GM12878 (cell line): ENCODE data around the gene SMTNL2. TPM values are rescaled to one million over a fixed set of nuclear protein-coding genes. Genes with fewer than 3 reads are reported as not detected.

Experiments
- ATAC-seq: fragments of 200-7000 bp; cut with Tn5 transposase; 3 replicates; pipeline ENCODE4 v1.9.1; 2020; ENCODE audit warnings: mild to moderate bottlenecking, moderate library complexity
- Bru-seq: library from RNA; stranded (reverse); fragments of 400-500 nt; gene quantifications from one replicate; lab custom pipeline; 2021; lab: Mats Ljungman, UMichigan
- BruChase-seq, 2 experiments: library from RNA; stranded (reverse); fragments of 400-500 nt; gene quantifications; one replicate each; lab custom pipeline; 2021; lab: Mats Ljungman, UMichigan
- BruUV-seq: library from RNA; stranded (reverse); fragments of 400-500 nt; replicated peaks from 2 replicates; lab custom pipeline; 2021; lab: Mats Ljungman, UMichigan
- CTCF ChIA-PET: fragments of 300-600 bp; sonication (Branson Sonifier 250); formaldehyde crosslinking; extraction: SDS; loops from one replicate; lab custom pipeline; 2021; ENCODE audit warnings: inconsistent platforms; lab: Yijun Ruan, JAX
- POLR2A ChIA-PET: fragments of 350-600 bp; formaldehyde crosslinking; extraction: SDS; loops from one replicate; lab custom pipeline; 2021; ENCODE audit warnings: inconsistent platforms; lab: Charles Lee
- RAD21 ChIA-PET: fragments of 300-600 bp; sonication (Branson Sonifier 250); formaldehyde crosslinking; loops from one replicate; lab custom pipeline; 2023; ENCODE audit warnings: antibody characterized with exemption; ENCODE audit not compliant: unreplicated experiment; lab: Charles Lee
- SMC1A ChIA-PET: fragments of 300-600 bp; sonication (Branson Sonifier 250); formaldehyde crosslinking; loops from one replicate; lab custom pipeline; 2023; ENCODE audit not compliant: unreplicated experiment, uncharacterized antibody; lab: Charles Lee
- DNase-seq: peaks from one replicate; pipeline ENCODE4 v3.0.0-alpha.2; 2011; ENCODE audit warnings: low read depth, low spot score
- FAIRE-seq: peaks from 3 replicates; lab custom pipeline; 2011; peaks lifted over from hg19 to GRCh38; lab: Jason Lieb, UNC
- H2AFZ ChIP-seq: 2 replicates; pipeline ENCODE4 v1.6.0; 2011; ENCODE audit warnings: low read depth, low read length, control low read depth; ENCODE audit not compliant: control insufficient read depth
- H3K27ac ChIP-seq: 2 replicates; pipeline ENCODE4 v1.5.1; 2011; ENCODE audit warnings: control low read depth; ENCODE audit not compliant: control insufficient read depth, insufficient read depth
- H3K27me3 ChIP-seq, 2 experiments: replicated peaks in 1 of 2; 2 replicates each; pipeline versions ENCODE4 v1.6.0 to v1.6.1; 2011; ENCODE audit warnings: low read length in 1 of 2; ENCODE audit not compliant: control insufficient read depth in 2 of 2, insufficient read depth in 2 of 2
- H3K36me3 ChIP-seq, 2 experiments: 2 replicates each; pipeline ENCODE4 v1.5.1; 2011; ENCODE audit warnings: low read length in 1 of 2; ENCODE audit not compliant: control insufficient read depth in 2 of 2, insufficient read depth in 2 of 2
- H3K4me1 ChIP-seq: 2 replicates; pipeline ENCODE4 v1.6.1; 2011; ENCODE audit warnings: mild to moderate bottlenecking, low read length, moderate library complexity, mixed read lengths; ENCODE audit not compliant: control insufficient read depth, insufficient read depth
- H3K4me2 ChIP-seq: 2 replicates; pipeline ENCODE4 v1.6.0; 2011; ENCODE audit warnings: control low read depth; ENCODE audit not compliant: control insufficient read depth, insufficient read depth
- H3K4me3 ChIP-seq: fragments of 200-600 bp; sonication (generic); 2 replicates; pipeline ENCODE4 v1.5.1; 2016
- H3K79me2 ChIP-seq: 2 replicates; pipeline ENCODE4 v1.6.0; 2011; ENCODE audit warnings: low read length; ENCODE audit not compliant: control insufficient read depth, insufficient read depth
- H3K9ac ChIP-seq: 2 replicates; pipeline ENCODE4 v1.8.0; 2011; ENCODE audit warnings: low read length, control low read depth, mixed read lengths; ENCODE audit not compliant: control insufficient read depth, insufficient read depth
- H3K9me3 ChIP-seq: replicated peaks from 3 replicates; pipeline ENCODE4 v1.5.1; 2011; ENCODE audit warnings: mild to moderate bottlenecking, low read length; ENCODE audit not compliant: control insufficient read depth, insufficient read depth
- H4K20me1 ChIP-seq: 2 replicates; pipeline ENCODE4 v1.6.0; 2011; ENCODE audit not compliant: control insufficient read depth, insufficient read depth
- HDAC6 ChIP-seq: fragments of 200-600 bp; sonication (generic); IDR thresholded peaks from one replicate; pipeline ENCODE4 v1.8.0; 2017; ENCODE audit warnings: antibody characterized with exemption; ENCODE audit not compliant: unreplicated experiment
- SUZ12 ChIP-seq: fragments of 200-600 bp; sonication (generic); IDR thresholded peaks from one replicate; pipeline ENCODE4 v1.6.1; 2018; ENCODE audit warnings: antibody characterized with exemption, mild to moderate bottlenecking; ENCODE audit not compliant: unreplicated experiment
- YY1 ChIP-seq: IDR thresholded peaks from 2 replicates; pipeline ENCODE4 v1.6.1; 2011; ENCODE audit warnings: low read depth, mild to moderate bottlenecking, low read length
- WGBS: methylation state at CpG from one replicate; pipeline ENCODE4 v1.1.6; 2016; ENCODE audit warnings: low lambda C conversion rate; ENCODE audit not compliant: insufficient replicate concordance, insufficient coverage; ENCODE audit errors: missing lambda C conversion rate; 5-methylcytosine and 5-hydroxymethylcytosine counted together
- in situ Hi-C: fragments of 300-500 bp; cut with MboI; formaldehyde crosslinking; loops from 9 replicates; pipeline ENCODE4 v1.14.3; 2018; ENCODE audit warnings: mixed read lengths
- intact Hi-C: fragments of 100-400 bp; cut with micrococcal nuclease; formaldehyde crosslinking; loops from one replicate; pipeline ENCODE4 v1.14.2; 2022; ENCODE audit not compliant: unreplicated experiment
- long read RNA-seq, 2 experiments: library from polyadenylated mRNA; unstranded; transcript quantifications; one replicate each; pipeline ENCODE4 v2.0.0, GENCODE V29; 2019 to 2020
- polyA minus RNA-seq, 3 experiments: library from RNA; depleted of rRNA, polyadenylated mRNA; stranded (reverse); fragments of >200 nt; gene quantifications; 2 replicates each; pipeline ENCODE4 v1.2.3, GENCODE V29; 2011
- polyA plus RNA-seq, 11 experiments: library from polyadenylated mRNA; depleted of rRNA in 4 of 11; unstranded in 6 of 11; stranded (reverse) in 5 of 11; fragments of >200 nt; fragmentation: Nextera tagmentation in 4 of 11; fragmentation: Illumina TruSeq in 1 of 11; extraction: Ambion mirVana in 4 of 11; extraction: Trizol in 1 of 11; gene quantifications; 1 replicate in 1 of 11; 2 replicates in 10 of 11; pipeline versions ENCODE4 v1.2.1 to v1.2.3, GENCODE V29; 2011 to 2016; ENCODE audit warnings: inconsistent platforms in 2 of 11, missing spikeins in 2 of 11, low read depth in 1 of 11
- total RNA-seq, 4 experiments: library from RNA; depleted of rRNA in 3 of 4; stranded (reverse); fragments of >200 nt in 3 of 4; fragmentation: Illumina TruSeq in 1 of 4; extraction: Trizol in 1 of 4; gene quantifications; 2 replicates each; pipeline versions ENCODE4 v1.2.1 to v1.2.3, GENCODE V29; 2013 to 2021

The SMTNL2 gene
- not detected in 2 replicates for total RNA-seq (2013; cell fraction: nucleolus; rRNA removed)
- total RNA-seq (2014; rRNA removed) (not detected in 2 replicates), total RNA-seq (2014; rRNA removed; fragmentation: Illumina TruSeq; extraction: Trizol) (not detected in 2 replicates), total RNA-seq (2021) (not detected in 2 replicates), polyA plus RNA-seq (2011; rRNA removed) (not detected in 2 replicates), polyA plus RNA-seq (2014; fragmentation: Illumina TruSeq; extraction: Trizol) (not detected in 2 replicates), polyA plus RNA-seq (2014; fragmentation: Nextera tagmentation; extraction: Ambion mirVana) (not detected), polyA plus RNA-seq (2014; rRNA removed) (not detected in 2 replicates), polyA plus RNA-seq (2016; fragmentation: Nextera tagmentation; extraction: Ambion mirVana) (not detected), polyA minus RNA-seq (2011; rRNA and poly(A)+ RNA removed) (not detected in 2 replicates), Bru-seq, nascent RNA (percentile 4 among the genes with signal in this experiment), BruChase-seq, experiment 1, labeled RNA remaining after a 6-hour chase (not detected), BruChase-seq, experiment 2, labeled RNA remaining after a 2-hour chase (not detected)
- not detected for polyA plus RNA-seq (2011; ENCODE audit: low read depth)
- polyA plus RNA-seq (2011; cell fraction: cytosol; rRNA removed) = not detected in 2 replicates
- polyA plus RNA-seq (2011; cell fraction: nucleus; rRNA removed) = not detected in 2 replicates
- not detected in 2 replicates for polyA plus RNA-seq (2012)
- not detected in 2 replicates for polyA minus RNA-seq (2011; cell fraction: cytosol; rRNA and poly(A)+ RNA removed)
- polyA minus RNA-seq (2011; cell fraction: nucleus; rRNA and poly(A)+ RNA removed) = not detected in 2 replicates
- long read RNA-seq, experiment 1 = 0 reads
- long read RNA-seq, experiment 2 = 0 reads

DNA sequence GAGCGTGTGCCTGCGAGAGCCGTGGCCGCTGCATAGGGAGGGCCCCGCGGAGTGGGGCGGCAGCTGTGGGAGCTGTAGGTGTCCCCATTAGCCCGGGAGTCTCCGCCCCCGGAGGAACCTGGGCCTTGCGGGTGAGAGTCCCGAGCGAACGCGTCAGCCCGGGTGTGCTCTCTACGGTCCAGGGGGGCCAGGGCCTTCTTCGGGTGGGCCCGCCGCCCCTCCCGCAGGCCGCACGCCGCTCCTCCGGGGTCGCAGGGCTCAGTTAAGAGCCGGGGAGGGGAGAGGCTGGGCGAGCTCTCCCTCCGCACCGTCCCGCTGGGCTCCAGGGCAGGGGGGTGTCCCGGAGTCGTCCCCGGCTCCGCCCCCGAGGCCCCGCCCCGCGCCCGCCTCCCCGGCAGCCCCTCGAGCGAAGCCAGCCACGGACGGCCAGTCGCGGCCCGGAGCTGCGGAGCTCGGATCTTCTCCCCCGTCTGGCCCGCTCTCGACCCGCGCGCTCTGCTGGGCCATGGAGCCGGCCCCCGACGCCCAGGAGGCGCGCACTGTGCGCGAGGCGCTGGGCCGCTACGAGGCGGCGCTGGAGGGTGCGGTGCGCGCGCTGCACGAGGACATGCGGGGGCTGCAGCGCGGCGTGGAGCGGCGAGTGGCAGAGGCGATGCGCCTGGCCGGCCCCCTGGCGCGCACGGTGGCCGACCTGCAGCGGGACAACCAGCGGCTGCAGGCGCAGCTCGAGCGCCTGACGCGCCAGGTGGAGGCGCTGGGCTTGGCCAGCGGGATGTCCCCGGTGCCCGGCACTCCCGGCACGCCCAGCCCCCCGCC is at the start of gene SMTNL2:
TSS of gene SMTNL2 (plus strand) at position 429 of the 816 bp plus-strand sequence. CDS start at position 506, 77 bp downstream.
- no peak within 1 kb of the TSS for H3K27ac ChIP-seq
- H3K4me3 ChIP-seq = no peak within 1 kb of the TSS
- in situ Hi-C loops = no loop called here
- H3K27me3 ChIP-seq = peaks cover 8% of the 10 kb centered on the region in 2 experiments
- ChIA-PET POLR2A (no interaction called here), CTCF (no interaction called here), SMC1A (no interaction called here), RAD21 (no interaction called here)
- peak within 1 kb of the TSS; percentile 17; the same call in 1 of the 2 replicates for H3K4me2 ChIP-seq
- DNase-seq = no peak
- no peak within 1 kb of the TSS for H2AFZ ChIP-seq
- no peaks in the 10 kb centered on the region for H3K4me1 ChIP-seq
- TF ChIP-seq YY1 = no peak
- TF ChIP-seq HDAC6 = peak; percentile 92
- TF ChIP-seq SUZ12 = peak; percentile 88
- no peak within 1 kb of the TSS for H3K9ac ChIP-seq
- H3K79me2 ChIP-seq = no peaks in the 10 kb centered on the region
- no TSS peak for BruUV-seq
- WGBS = 4% methylated on average over 68 of the region's 100 CpGs
- no peaks in the 10 kb centered on the region for H3K36me3 ChIP-seq
- FAIRE-seq = no peak
- no peaks in the 10 kb centered on the region; the same call in none of the 2 replicates for H4K20me1 ChIP-seq
- no peaks in the 10 kb centered on the region; the same call in 2 of the 3 replicates for H3K9me3 ChIP-seq
- ATAC-seq = no peak; the same call in 2 of the 3 replicates
- intact Hi-C loops = no loop called here
